HG02870 (cell line): ENCODE results near the gene MRPL51.
"Not testable (repeated sequence)": the region's sequence is repeated elsewhere in the genome, so short reads cannot be mapped to it uniquely, and the experiment has no call there.

Experiments used
- ATAC-seq: cut with Tn5 transposase; IDR thresholded peaks from one replicate; pipeline ENCODE4 v1.9.1; 2021; ENCODE audit warnings: mild to moderate bottlenecking, moderate library complexity; ENCODE audit not compliant: unreplicated experiment

The MRPL51 gene

GRCh38 chr12:6489449-6489848 is 3.6 kb downstream of the MRPL51 start:
- ATAC-seq: no peak

GRCh38 chr12:6488240-6488639 is 4.8 kb downstream of the MRPL51 start:
- no peak for ATAC-seq

GRCh38 chr12:6478416-6478815 is 14.6 kb downstream of the MRPL51 start:
- no peak for ATAC-seq

- not testable (repeated sequence) for ATAC-seq
These were observed 15.3 kb downstream of the MRPL51 start for GRCh38 chr12:6477601-6478377.

GRCh38 chr12:6476489-6476888 is 16.6 kb downstream of the MRPL51 start:
- ATAC-seq: no peak

GRCh38 chr12:6475233-6475975 is 17.7 kb downstream of the MRPL51 start:
- ATAC-seq: not testable (repeated sequence)

GRCh38 chr12:6472491-6472890 is 20.6 kb downstream of the MRPL51 start:
- ATAC-seq: no peak

GRCh38 chr12:6471989-6472360 is 21.1 kb downstream of the MRPL51 start:
- no peak for ATAC-seq

- peak; percentile 86 for ATAC-seq
These were observed 22.5 kb downstream of the MRPL51 start, which contains the start of gene VAMP1 for GRCh38 chr12:6470375-6471163. Gene VAMP1 (minus strand): TSS chr12:6470677. CDS start chr12:6470531, 146 bp downstream.

GRCh38 chr12:6469609-6470374 is 23.3 kb downstream of the MRPL51 start:
- no peak for ATAC-seq

GRCh38 chr12:6469092-6469491 is 24.0 kb downstream of the MRPL51 start:
- no peak for ATAC-seq

GRCh38 chr12:6468283-6468575 is 24.8 kb downstream of the MRPL51 start:
- no peak for ATAC-seq

- not testable (repeated sequence) for ATAC-seq
These were observed 25.3 kb downstream of the MRPL51 start for GRCh38 chr12:6467571-6468282.

- ATAC-seq: not testable (repeated sequence)
These were observed 26.3 kb downstream of the MRPL51 start for GRCh38 chr12:6466751-6467150.

- no peak for ATAC-seq
These were observed 26.9 kb downstream of the MRPL51 start for GRCh38 chr12:6466184-6466573.

- ATAC-seq: no peak
These were observed 27.4 kb downstream of the MRPL51 start for GRCh38 chr12:6465467-6466183.

- ATAC-seq: no peak
These were observed 28.5 kb downstream of the MRPL51 start for GRCh38 chr12:6464531-6464930.

- no peak for ATAC-seq
These were observed 29.2 kb downstream of the MRPL51 start for GRCh38 chr12:6463858-6464257.

GRCh38 chr12:6463216-6463615 is 29.8 kb downstream of the MRPL51 start:
- no peak for ATAC-seq
